Sciatic nerve (tissue), 2 donors: Measurements from ENCODE around the gene NDUFA5. TPM values are rescaled to one million over a fixed set of nuclear protein-coding genes. Genes with fewer than 3 reads are reported as not detected.
"Not testable (repeated sequence)": the region's sequence is repeated elsewhere in the genome, so short reads cannot be mapped to it uniquely, and the experiment has no call there.

ENCODE experiments used
- ATAC-seq: fragments of 200-7000 bp; cut with Tn5 transposase; one replicate; pipeline ENCODE4 v1.9.1; 2020; ENCODE audit warnings: mild to moderate bottlenecking, moderate library complexity
- DNase-seq: peaks from one replicate; pipeline ENCODE4 v3.0.0-alpha.2; 2020; ENCODE audit warnings: low spot score
- intact Hi-C: fragments of 100-400 bp; cut with DNase I; formaldehyde crosslinking; loops from one replicate; pipeline ENCODE4 v1.14.2; 2022
- total RNA-seq: library from RNA; stranded (reverse); fragmentation: NEBNext Ultra II Directional; extraction: Animal tissue kit (Norgen Biotek cat#: 25700); gene quantifications from one replicate; pipeline ENCODE4 v1.2.1, GENCODE V29; 2021
- donor health status: DM: no; HTN: no; CAD: no.
- donor health status: DM: no; HTN: no; CAD: no.

The NDUFA5 gene
- total RNA-seq, 1 donor from 2014 or later = 67.4 TPM

DNA sequence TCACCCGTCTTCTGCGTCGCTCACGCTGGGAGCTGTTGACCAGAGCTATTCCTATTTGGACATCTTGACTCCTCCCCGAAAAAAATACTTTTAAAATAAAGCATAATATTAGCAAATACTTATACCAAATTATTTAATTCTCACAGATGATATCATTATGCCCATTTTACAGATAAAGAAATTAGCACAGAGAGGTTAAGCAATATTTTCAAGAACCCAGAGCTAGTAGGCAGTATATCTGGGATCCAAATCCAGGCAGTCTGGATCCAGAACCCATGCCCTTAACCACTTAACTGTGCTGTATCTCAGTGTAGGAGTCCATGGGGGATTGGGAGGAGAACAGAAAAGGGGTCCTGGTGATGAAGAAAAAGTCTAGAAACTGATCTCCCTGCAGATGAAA is 29.4 kb downstream of the NDUFA5 start:
- no peak for DNase-seq
- intact Hi-C loops = no loop called here
- no peak for ATAC-seq

DNA sequence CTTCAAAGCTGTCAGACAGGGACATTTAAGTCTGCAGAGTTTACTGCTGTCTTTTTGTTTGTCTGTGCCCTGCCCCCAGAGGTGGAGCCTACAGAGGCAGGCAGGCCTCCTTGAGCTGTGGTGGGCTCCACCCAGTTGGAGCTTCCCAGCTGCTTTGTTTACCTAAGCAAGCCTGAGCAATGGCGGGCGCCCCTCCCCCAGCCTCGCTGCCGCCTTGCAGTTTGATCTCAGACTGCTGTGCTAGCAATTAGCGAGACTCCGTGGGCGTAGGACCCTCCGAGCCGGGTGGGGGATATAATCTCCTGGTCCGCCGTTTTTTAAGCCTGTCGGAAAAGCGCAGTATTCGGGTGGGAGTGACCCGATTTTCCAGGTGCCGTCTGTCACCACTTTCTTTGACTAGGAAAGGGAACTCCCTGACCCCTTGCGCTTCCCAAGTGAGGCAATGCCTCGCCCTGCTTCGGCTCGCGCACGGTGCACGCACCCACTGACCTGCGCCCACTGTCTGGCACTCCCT is 29.8 kb downstream of the NDUFA5 start:
- intact Hi-C loops, DNase-seq, ATAC-seq: not testable (repeated sequence)

DNA sequence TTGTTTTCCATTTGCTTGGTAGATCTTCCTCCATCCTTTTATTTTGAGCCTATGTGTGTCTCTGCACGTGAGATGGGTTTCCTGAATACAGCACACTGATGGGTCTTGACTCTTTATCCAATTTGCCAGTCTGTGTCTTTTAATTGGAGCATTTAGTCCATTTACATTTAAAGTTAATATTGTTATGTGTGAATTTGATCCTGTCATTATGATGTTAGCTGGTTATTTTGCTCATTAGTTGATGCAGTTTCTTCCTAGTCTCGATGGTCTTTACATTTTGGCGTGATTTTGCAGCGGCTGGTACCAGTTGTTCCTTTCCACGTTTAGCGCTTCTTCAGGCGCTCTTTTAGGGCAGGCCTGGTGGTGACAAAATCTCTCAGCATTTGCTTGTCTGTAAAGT is 31.1 kb downstream of the NDUFA5 start:
- ATAC-seq, DNase-seq, intact Hi-C loops: not testable (repeated sequence)

DNA sequence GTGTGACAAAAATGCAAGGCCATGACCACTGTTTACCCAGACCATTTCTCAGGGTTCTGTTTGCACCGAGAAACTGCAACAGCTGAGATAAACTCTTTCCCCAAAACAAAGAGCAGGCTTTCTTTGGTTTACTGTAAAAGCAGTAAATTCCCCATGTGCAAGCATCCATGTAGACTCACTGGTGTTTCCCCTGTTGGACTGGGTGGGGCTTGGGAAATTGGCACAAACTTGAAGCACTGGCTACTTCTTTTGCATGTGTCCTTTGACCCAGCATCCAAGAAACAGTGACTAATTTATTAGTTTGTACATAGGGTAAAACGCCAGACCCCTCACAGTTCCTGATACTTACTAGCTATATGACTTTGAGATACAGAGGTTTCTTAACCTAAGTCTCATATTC is 35.6 kb downstream of the NDUFA5 start:
- DNase-seq (no peak), ATAC-seq (no peak)
- intact Hi-C loops = no loop called here

DNA sequence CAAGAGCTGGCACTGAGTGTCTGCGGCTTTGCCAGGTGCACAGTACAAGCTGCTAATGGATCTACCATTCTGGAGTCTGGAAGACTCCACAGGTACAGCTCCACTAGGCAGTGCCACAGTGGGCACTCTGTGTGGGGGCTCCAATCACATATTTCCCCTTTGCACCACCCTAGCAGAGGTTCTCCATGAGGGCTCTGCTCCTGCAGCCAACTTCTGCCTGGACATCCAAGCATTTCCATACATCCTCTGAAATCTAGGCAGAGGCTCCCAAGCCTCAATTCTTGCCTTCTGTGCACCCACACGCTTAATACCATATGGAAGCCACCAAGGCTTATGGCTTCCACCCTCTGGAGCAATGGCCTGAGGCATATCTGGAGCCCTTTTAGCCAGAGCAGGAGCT is 52.4 kb downstream of the NDUFA5 start:
- DNase-seq = no peak
- ATAC-seq = no peak
- intact Hi-C loops = no loop called here

DNA sequence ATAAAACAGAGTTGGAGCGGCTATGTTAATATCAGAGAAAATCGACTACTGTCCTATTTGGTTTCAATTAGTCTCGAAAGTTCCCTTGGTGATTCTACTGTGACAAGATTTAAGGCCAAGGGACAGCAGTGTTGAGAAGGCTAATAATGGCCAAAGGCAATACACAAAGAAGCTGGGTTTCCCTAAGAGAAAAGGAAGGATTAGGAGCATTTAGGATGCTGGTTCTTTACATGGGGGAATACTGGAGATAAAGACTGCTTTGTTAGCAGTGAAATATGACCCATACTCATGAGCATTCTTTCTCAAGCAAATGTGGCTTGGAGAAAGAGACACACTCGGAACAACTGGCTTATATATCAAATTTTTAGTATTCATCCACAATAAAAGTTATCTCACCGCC is 55.4 kb downstream of the NDUFA5 start:
- no peak for ATAC-seq
- DNase-seq = no peak
- intact Hi-C loops = no loop called here

DNA sequence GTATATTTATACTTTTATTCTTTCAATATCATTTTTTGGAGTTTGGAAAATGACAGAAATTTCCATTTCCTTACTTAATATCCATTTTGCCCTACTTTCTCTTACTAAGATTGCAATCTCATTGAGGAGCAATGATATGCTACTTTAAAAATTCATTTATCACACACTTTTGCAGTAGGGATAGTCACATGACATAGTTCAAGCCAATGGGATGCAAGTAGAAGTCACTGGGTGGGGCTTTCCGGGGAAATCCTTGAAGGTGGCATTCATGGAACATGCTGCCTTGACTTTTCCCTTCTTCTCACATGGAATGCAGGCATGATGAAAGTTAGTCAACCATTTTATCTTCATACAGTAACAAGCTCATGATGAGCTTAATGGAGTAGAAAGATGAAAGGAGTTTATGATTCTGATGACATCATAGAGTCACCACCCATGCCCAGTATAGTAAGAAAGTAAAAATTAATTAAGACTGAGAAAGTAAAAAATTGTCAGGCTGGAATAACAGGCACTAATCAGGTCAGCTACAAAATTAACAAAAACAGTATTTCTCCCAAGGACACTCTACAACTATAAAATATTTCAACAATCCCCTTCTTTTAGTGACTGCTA is 56.6 kb downstream of the NDUFA5 start:
- ATAC-seq (no peak), DNase-seq (no peak)
- intact Hi-C loops = no loop called here

DNA sequence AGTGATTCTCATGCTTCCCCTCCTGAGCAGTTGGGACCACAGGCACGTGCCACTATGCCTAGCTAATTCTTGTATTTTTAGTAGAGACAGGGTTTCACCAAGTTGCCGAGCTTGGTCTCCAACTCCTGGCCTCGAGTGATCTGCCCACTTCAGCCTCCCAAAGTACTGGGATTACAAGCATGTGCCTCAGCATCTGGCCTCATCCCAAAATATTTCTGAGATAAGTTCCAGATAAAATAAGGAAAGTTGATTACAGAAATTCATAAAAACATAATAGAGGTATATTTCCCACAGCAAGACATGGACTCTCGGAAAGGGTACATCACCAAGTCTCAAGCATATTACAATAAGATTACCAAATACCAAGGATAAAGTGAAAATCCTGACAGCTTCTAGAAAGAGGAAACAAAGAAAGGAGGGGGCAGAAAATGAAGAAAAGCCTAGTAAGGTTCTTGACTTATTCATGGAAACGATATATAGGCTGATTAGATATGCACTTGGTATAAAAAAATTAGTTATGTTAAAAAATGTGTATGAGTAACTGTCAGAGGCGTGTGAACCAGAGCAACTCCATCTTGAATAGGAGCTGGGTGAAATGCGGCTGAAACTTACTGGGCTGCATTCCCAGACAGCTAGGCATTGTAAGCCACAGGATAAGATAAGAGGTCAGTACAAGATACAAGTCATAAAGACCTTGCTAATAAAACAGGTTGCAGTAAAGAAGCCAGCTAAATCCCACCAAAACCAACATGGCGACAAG is 58.2 kb downstream of the NDUFA5 start:
- intact Hi-C loops = no loop called here
- DNase-seq = no peak
- no peak for ATAC-seq

DNA sequence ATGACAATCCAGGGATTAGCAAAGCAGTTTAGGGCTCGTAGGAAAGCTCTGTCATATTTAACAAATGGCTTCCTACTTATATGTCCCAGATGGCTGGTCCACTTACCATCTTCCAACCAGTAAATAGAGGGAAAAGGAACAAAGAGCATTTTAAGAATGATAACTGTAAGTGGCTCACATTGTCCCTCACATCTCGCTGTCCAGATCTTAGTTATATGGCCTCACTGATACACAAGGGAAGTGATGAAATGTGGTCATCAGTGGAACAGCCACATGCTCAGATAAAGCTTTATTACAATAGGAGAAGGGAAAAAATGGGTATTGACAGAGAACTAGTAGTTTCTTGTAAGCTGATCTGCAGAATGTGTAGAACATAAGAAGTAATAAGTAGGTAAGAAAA is 59.0 kb downstream of the NDUFA5 start:
- ATAC-seq = no peak
- intact Hi-C loops = no loop called here
- DNase-seq = no peak

DNA sequence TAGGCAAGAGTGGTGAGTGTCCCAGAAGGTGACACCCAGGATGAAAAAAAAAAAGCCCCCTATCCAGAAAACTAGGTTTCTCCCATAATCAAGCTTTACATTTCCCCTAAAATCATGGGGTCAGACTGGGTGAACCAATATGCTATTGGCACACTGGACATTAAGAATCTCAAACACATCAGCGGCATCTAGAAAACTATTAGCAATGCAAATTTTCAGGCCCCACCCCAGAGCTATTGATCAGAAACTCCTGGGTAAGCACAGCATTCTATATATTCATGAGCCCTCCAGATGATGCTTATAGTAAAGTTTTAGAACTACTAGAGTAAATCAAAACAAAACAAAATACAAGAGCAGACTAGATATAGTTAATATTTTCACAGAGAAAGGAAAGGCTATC is 59.6 kb downstream of the NDUFA5 start:
- DNase-seq (no peak), ATAC-seq (no peak)
- intact Hi-C loops = no loop called here

DNA sequence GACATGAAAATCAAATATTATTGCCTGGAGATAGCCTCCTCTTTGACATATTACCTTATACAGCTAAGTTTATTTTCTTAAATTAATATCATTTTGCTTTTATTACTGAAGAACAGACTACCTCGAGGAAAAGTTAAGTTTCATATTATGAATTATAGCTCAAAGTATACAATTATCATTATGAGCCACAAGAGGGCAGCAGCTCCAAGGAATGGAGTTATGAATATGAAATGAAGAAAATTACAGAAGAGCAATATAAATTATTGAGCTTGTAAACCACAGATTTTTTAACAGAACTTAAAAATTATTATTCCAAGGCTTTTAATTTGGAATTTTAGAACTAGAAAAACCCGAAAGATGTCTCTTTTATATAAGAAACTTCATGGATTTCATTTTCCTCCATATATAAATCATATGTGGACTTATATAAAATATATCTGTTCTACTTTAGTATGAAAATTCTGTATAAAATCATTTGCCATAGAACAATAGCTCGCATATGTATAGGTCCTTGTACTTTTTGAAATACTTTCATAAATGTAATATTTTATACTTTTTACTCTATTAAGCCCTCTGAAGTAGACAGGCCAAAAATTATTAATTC is 63.3 kb downstream of the NDUFA5 start:
- ATAC-seq (no peak), DNase-seq (no peak)
- intact Hi-C loops = no loop called here

DNA sequence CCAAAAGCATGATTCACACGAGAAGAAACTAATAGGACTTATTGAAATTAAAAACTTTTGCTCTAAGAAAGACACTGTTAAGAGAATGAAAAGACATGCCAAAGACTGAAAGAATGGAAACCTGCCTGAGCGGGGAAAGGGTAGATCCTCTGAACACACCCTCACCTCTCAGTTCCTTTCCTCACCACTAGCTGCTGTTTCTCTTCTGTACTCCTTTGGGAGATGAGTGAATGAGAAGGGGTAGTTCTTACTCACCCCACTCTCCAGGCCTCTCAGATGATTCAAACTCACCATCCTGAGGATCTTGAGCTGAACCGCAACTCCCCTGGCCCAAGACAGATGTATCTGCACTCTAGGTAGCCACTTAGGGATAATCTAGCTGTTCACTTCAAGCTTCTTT is 65.1 kb downstream of the NDUFA5 start:
- DNase-seq = no peak
- intact Hi-C loops = no loop called here
- no peak for ATAC-seq

Other genes with a start within 250 kb of the NDUFA5 start
- gene IQUB, start 23.2 kb downstream of the NDUFA5 start, total RNA-seq = 1.0 TPM
- gene ASB15, start 44.0 kb upstream of the NDUFA5 start, total RNA-seq = not detected
- gene LMOD2, start 98.0 kb upstream of the NDUFA5 start, total RNA-seq = not detected
- gene WASL, start 191.2 kb upstream of the NDUFA5 start, total RNA-seq = 51.3 TPM